Endothelial cell of umbilical vein (primary cell): Measurements from ENCODE around the gene TCF23. TPM values are rescaled to one million over a fixed set of nuclear protein-coding genes. Genes with fewer than 3 reads are reported as not detected.

ENCODE experiments used
- BruUV-seq: library from RNA; stranded (reverse); fragments of 400-500 nt; replicated peaks from 2 replicates; lab custom pipeline; 2021; lab: Mats Ljungman, UMichigan
- CTCF ChIA-PET: fragments of 300-600, 350-600 bp; sonication (Branson Sonifier 250); formaldehyde crosslinking; loops from one replicate; lab custom pipeline; 2021; ENCODE audit warnings: antibody characterized with exemption, inconsistent platforms; lab: Charles Lee
- POLR2A ChIA-PET: fragments of 300-600, 350-600 bp; sonication (Branson Sonifier 250); formaldehyde crosslinking; loops from one replicate; lab custom pipeline; 2021; ENCODE audit warnings: antibody characterized with exemption, inconsistent platforms; lab: Charles Lee
- DNase-seq: peaks from one replicate; pipeline ENCODE4 v3.0.0-alpha.2; 2011; ENCODE audit warnings: low read depth, low spot score
- FAIRE-seq: peaks from 2 replicates; lab custom pipeline; 2011; peaks lifted over from hg19 to GRCh38; lab: Jason Lieb, UNC
- H2AFZ ChIP-seq: 2 replicates; pipeline ENCODE4 v1.6.0; 2012; ENCODE audit warnings: low read depth, low read length, control low read depth, inconsistent platforms
- H3K27ac ChIP-seq: 2 replicates; pipeline ENCODE4 v1.5.1; 2011; ENCODE audit warnings: low read depth, mild to moderate bottlenecking, control low read depth, low read length, moderate library complexity; ENCODE audit not compliant: insufficient read depth
- H3K27me3 ChIP-seq, 2 experiments: 2 replicates each; pipeline versions ENCODE4 v1.6.0 to v1.6.1; 2011; ENCODE audit warnings: low read length in 2 of 2, mixed read lengths in 1 of 2; ENCODE audit not compliant: control insufficient read depth in 2 of 2, insufficient read depth in 2 of 2
- H3K36me3 ChIP-seq, 2 experiments: 2 replicates in 1 of 2; 3 replicates in 1 of 2; pipeline ENCODE4 v1.5.1; 2011; ENCODE audit warnings: low read length in 2 of 2, mild to moderate bottlenecking in 1 of 2, moderate library complexity in 1 of 2; ENCODE audit not compliant: control insufficient read depth in 2 of 2, insufficient read depth in 2 of 2; ENCODE audit errors: extremely low read depth in 1 of 2
- H3K4me1 ChIP-seq: 3 replicates; pipeline ENCODE4 v1.5.1; 2011; ENCODE audit warnings: mild to moderate bottlenecking, low read length; ENCODE audit not compliant: control insufficient read depth, insufficient read depth; ENCODE audit errors: extremely low read depth
- H3K4me2 ChIP-seq: 2 replicates; pipeline ENCODE4 v1.6.1; 2011; ENCODE audit warnings: low read length, control low read depth, mixed read lengths; ENCODE audit not compliant: insufficient read depth
- H3K4me3 ChIP-seq, 3 experiments: fragments of 200-600 bp in 1 of 3; sonication (generic), shearing (Covaris generic) in 1 of 3; replicated peaks in 1 of 3; 2 replicates each; pipeline ENCODE4 v1.5.1; 2011 to 2016; ENCODE audit warnings: control low read depth in 3 of 3, low read length in 3 of 3, mild to moderate bottlenecking in 2 of 3, inconsistent platforms in 1 of 3, low read depth in 1 of 3, moderate library complexity in 1 of 3; ENCODE audit not compliant: insufficient read depth in 1 of 3
- H3K79me2 ChIP-seq: 2 replicates; pipeline ENCODE4 v1.6.0; 2012; ENCODE audit warnings: low read length, inconsistent platforms; ENCODE audit not compliant: control insufficient read depth, insufficient read depth
- H3K9ac ChIP-seq: replicated peaks from 2 replicates; pipeline ENCODE3; 2011; ENCODE audit warnings: low read length, control low read depth; ENCODE audit not compliant: insufficient read depth; ENCODE audit errors: extremely low read depth
- H3K9me1 ChIP-seq: replicated peaks from 3 replicates; pipeline ENCODE4 v1.6.0; 2011; ENCODE audit warnings: mild to moderate bottlenecking, low read length; ENCODE audit not compliant: control insufficient read depth, insufficient read depth; ENCODE audit errors: extremely low read depth
- H3K9me3 ChIP-seq: replicated peaks from 2 replicates; pipeline ENCODE4 v1.5.1; 2012; ENCODE audit warnings: low read length, inconsistent platforms; ENCODE audit not compliant: control insufficient read depth, insufficient read depth
- H4K20me1 ChIP-seq: replicated peaks from 2 replicates; pipeline ENCODE3; 2011; ENCODE audit warnings: mild to moderate bottlenecking, low read length; ENCODE audit not compliant: control insufficient read depth, insufficient read depth; ENCODE audit errors: extremely low read depth
- CTCF ChIP-seq, 2 donors: IDR thresholded peaks; 1 replicate in 1 of 2; 2 replicates in 1 of 2; pipeline ENCODE4 v1.5.1; 2011; ENCODE audit warnings: low read length in 2 of 2, mild to moderate bottlenecking in 2 of 2, moderate library complexity in 2 of 2, control low read depth in 1 of 2, inconsistent platforms in 1 of 2, low read depth in 1 of 2; ENCODE audit not compliant: insufficient read depth in 1 of 2; ENCODE audit errors: extremely low read depth in 1 of 2
- EZH2 ChIP-seq: IDR thresholded peaks from 2 replicates; pipeline ENCODE4 v1.6.1; 2012; ENCODE audit warnings: borderline replicate concordance, low read depth, mild to moderate bottlenecking, moderate library complexity, low read length, inconsistent platforms; ENCODE audit not compliant: severe bottlenecking
- FOS ChIP-seq: IDR thresholded peaks from 2 replicates; pipeline ENCODE4 v1.6.1; 2011; ENCODE audit warnings: mild to moderate bottlenecking, low read length, moderate library complexity, borderline replicate concordance; ENCODE audit not compliant: insufficient read depth
- GATA2 ChIP-seq: IDR thresholded peaks from 2 replicates; pipeline ENCODE4 v1.7.0; 2011; ENCODE audit warnings: low read depth, mild to moderate bottlenecking, moderate library complexity, mixed read lengths, low read length; ENCODE audit not compliant: insufficient read length, insufficient read depth
- JUN ChIP-seq: IDR thresholded peaks from 2 replicates; pipeline ENCODE4 v1.6.1; 2011; ENCODE audit warnings: borderline replicate concordance, low read depth; ENCODE audit not compliant: insufficient read length, insufficient read depth
- MYC ChIP-seq: IDR thresholded peaks from one replicate; pipeline ENCODE4 v1.6.1; 2011; ENCODE audit warnings: mild to moderate bottlenecking, low read depth, low read length
- POLR2A ChIP-seq: IDR thresholded peaks from 2 replicates; pipeline ENCODE4 v1.6.1; 2012; ENCODE audit warnings: low read depth, mild to moderate bottlenecking, control low read depth, low read length
- POLR2AphosphoS5 ChIP-seq: IDR thresholded peaks from 2 replicates; pipeline ENCODE4 v1.6.1; 2012; ENCODE audit warnings: low read depth, mild to moderate bottlenecking, control low read depth, low read length, moderate library complexity; ENCODE audit not compliant: insufficient read depth
- dilution Hi-C: fragments of 300-500 bp; cut with MboI; formaldehyde crosslinking; loops from one replicate; pipeline ENCODE4 v1.15.0; 2019; ENCODE audit warnings: low sequenced_read_pairs; ENCODE audit not compliant: extremely low pct_ligation_motif_present
- intact Hi-C: fragments of 100-400 bp; cut with micrococcal nuclease; formaldehyde crosslinking; loops from one replicate; pipeline ENCODE4 v1.10.0; 2022
- polyA plus RNA-seq, 4 experiments: library from polyadenylated mRNA; depleted of rRNA in 3 of 4; stranded (reverse) in 3 of 4; unstranded in 1 of 4; fragments of >200 nt; gene quantifications; 2 replicates each; pipeline versions ENCODE4 v1.2.1 to v1.2.3, GENCODE V29; 2011 to 2012; ENCODE audit warnings: missing spikeins in 1 of 4
- total RNA-seq: library from RNA; stranded (reverse); gene quantifications from 2 replicates; pipeline ENCODE4 v1.2.3, GENCODE V29; 2021
- TF ChIP-seq, protein P1 (sequence below): IDR thresholded peaks from 2 replicates; pipeline ENCODE4 v1.6.1; 2011; ENCODE audit not compliant: insufficient read depth, insufficient read length

TCF23 gene
- total and polyA plus RNA-seq, 2 donors (not counting 3 experiments of a cell fraction or from before 2014, with no cell fraction given), result not detected

GRCh38 chr2:27152796-27153464 is 4.1 kb downstream of the TCF23 start:
- FAIRE-seq (no peak), DNase-seq (no peak)
- Histone ChIP-seq H4K20me1 (no peaks in the 10 kb centered on the region), H3K9me3 (no peaks in the 10 kb centered on the region), H3K9ac (no peak overlapping the region), H3K27ac (no peak overlapping the region), H3K4me2 (no peak overlapping the region), H3K27me3 (no peaks in the 10 kb centered on the region), H3K4me1 (no peaks in the 10 kb centered on the region), H3K4me3 (no peak overlapping the region), H3K9me1 (no peaks in the 10 kb centered on the region), H3K36me3 (no peaks in the 10 kb centered on the region), H2AFZ (no peak overlapping the region), H3K79me2 (no peaks in the 10 kb centered on the region)
- POLR2A ChIA-PET, result no interaction called here
- BruUV-seq, result no TSS peak
- TF ChIP-seq POLR2AphosphoS5, result no peak
- TF ChIP-seq, protein P1, sequence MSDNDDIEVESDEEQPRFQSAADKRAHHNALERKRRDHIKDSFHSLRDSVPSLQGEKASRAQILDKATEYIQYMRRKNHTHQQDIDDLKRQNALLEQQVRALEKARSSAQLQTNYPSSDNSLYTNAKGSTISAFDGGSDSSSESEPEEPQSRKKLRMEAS, result no peak
- no peak for TF ChIP-seq FOS
- TF ChIP-seq JUN, result no peak
- no peak for TF ChIP-seq MYC
- TF ChIP-seq POLR2A, result no peak
- TF ChIP-seq GATA2, result no peak
- TF ChIP-seq CTCF (IDR thresholded peaks at IDR 0.05; ENCODE audit: extremely low read depth in 1 of 2, insufficient read depth in 1 of 2, low read depth in 1 of 2, low read length in 2 of 2), result no peak
- TF ChIP-seq EZH2, result no peak
- dilution Hi-C loops, result no loop called here
- intact Hi-C loops, result loop anchor here (10.0 kb wide), 1 partner anchor 168 kb away; no protein-coding TSS in a partner anchor
- CTCF ChIA-PET, result interaction anchor here (1.4 to 2.1 kb wide), 3 partner anchors 17 to 40 kb away, joined by 3 to 9 read pairs (median 7); no protein-coding TSS in a partner anchor
